PFSK-1 (cell line): ENCODE measurements around the gene DNAJB14.

Experiments
- FOXP2 ChIP-seq: optimal IDR thresholded peaks from 2 replicates; pipeline ENCODE3; 2011; ENCODE audit warnings: borderline replicate concordance, control low read depth, inconsistent platforms; ENCODE audit not compliant: insufficient read depth; ENCODE audit errors: extremely low read length, extremely low read depth
- POLR2AphosphoS5 ChIP-seq: IDR thresholded peaks from 2 replicates; pipeline ENCODE4 v1.6.1; 2012; ENCODE audit warnings: low read depth, mild to moderate bottlenecking, control low read depth, low read length, moderate library complexity
- REST ChIP-seq, 2 experiments: IDR thresholded peaks; 2 replicates each; pipeline versions ENCODE4 v1.6.1 to v1.8.0; 2011 to 2012; ENCODE audit warnings: low read depth in 2 of 2, low read length in 2 of 2, control low read depth in 1 of 2, inconsistent platforms in 1 of 2, mild to moderate bottlenecking in 1 of 2, moderate library complexity in 1 of 2; ENCODE audit not compliant: insufficient read depth in 1 of 2
- SIN3A ChIP-seq: IDR thresholded peaks from 2 replicates; pipeline ENCODE4 v1.6.1; 2012; ENCODE audit warnings: mild to moderate bottlenecking, low read length, moderate library complexity, borderline replicate concordance; ENCODE audit not compliant: insufficient read depth
- TAF1 ChIP-seq: IDR thresholded peaks from 2 replicates; pipeline ENCODE4 v1.6.1; 2012; ENCODE audit warnings: low read length, control low read depth, borderline replicate concordance; ENCODE audit not compliant: insufficient read depth

DNA sequence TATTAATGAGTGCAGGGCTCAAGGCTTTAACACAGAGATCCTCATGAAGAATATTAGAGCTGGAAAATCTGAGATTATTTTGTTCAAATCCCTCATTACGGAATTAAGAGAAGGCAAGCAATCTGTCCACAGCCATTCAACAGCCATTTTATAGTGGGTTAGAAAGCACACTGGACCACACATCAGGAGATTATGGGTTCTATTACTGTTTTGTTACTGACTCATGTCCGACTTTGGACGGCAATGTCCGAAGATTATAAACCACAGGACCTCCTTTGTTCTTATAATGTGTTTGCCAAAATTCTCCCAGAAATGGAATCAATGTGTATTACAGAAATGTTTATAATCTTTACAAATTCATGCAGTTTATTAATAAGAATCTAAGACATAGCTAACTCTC lies 60.3 kb downstream of the DNAJB14 start:
- TF ChIP-seq TAF1, result no peak
- TF ChIP-seq SIN3A, result no peak
- no peak for TF ChIP-seq REST (IDR thresholded peaks at IDR 0.05; ENCODE audit: insufficient read depth in 1 of 2, low read depth in 2 of 2, low read length in 2 of 2)
- no peak for TF ChIP-seq POLR2AphosphoS5
- TF ChIP-seq FOXP2, result no peak
